HEK293 (cell line): ENCODE results near the gene ZNF232.
"Not testable (repeated sequence)": the region's sequence is repeated elsewhere in the genome, so short reads cannot be mapped to it uniquely, and the experiment has no call there.

ENCODE experiments used
- CTCF ChIA-PET: fragments of 350-600 bp; formaldehyde crosslinking; extraction: SDS; loops from one replicate; lab custom pipeline; 2021; ENCODE audit warnings: antibody characterized with exemption; lab: Yijun Ruan, JAX
- POLR2A ChIA-PET: fragments of 300-600 bp; formaldehyde crosslinking; extraction: SDS; loops from one replicate; lab custom pipeline; 2020; ENCODE audit warnings: antibody characterized with exemption, inconsistent platforms; lab: Yijun Ruan, JAX
- H3K27ac ChIP-seq: fragments of 200-500 bp; sonication (Bioruptor generic); 2 replicates; pipeline ENCODE4 v1.5.1; 2014; ENCODE audit warnings: low read depth, low read length, control low read depth, inconsistent platforms; ENCODE audit errors: extremely low read depth
- H3K36me3 ChIP-seq, 2 experiments: fragments of 200-500 bp in 1 of 2; sonication (Bioruptor generic) in 1 of 2; 1 replicate in 1 of 2; 2 replicates in 1 of 2; pipeline ENCODE4 v1.5.1; 2014 to 2017; ENCODE audit warnings: inconsistent platforms in 2 of 2, low read length in 2 of 2; ENCODE audit not compliant: control insufficient read depth in 2 of 2, insufficient read depth in 1 of 2
- H3K4me1 ChIP-seq: fragments of 200-500 bp; sonication (Bioruptor generic); 2 replicates; pipeline ENCODE4 v1.5.1; 2014; ENCODE audit warnings: mild to moderate bottlenecking, low read length, inconsistent platforms; ENCODE audit not compliant: control insufficient read depth, insufficient read depth
- H3K4me3 ChIP-seq: 2 replicates; pipeline ENCODE4 v1.5.1; 2011; ENCODE audit warnings: low read depth, mild to moderate bottlenecking, control low read depth, low read length, moderate library complexity
- H3K9me3 ChIP-seq: fragments of 200-500 bp; sonication (Bioruptor generic); 2 replicates; pipeline ENCODE4 v1.5.1; 2014; ENCODE audit warnings: low read depth, low read length, inconsistent platforms; ENCODE audit not compliant: control insufficient read depth, insufficient read depth
- KLF8 ChIP-seq: fragments of 450-650 bp; formaldehyde crosslinking; IDR thresholded peaks from 2 replicates; pipeline ENCODE4 v1.5.1; 2016; ENCODE audit warnings: missing biosample characterization, missing genetic modification characterization
- ZBTB48 ChIP-seq: fragments of 450-650 bp; formaldehyde crosslinking; IDR thresholded peaks from 2 replicates; pipeline ENCODE4 v1.5.1; 2016; ENCODE audit warnings: missing biosample characterization, missing genetic modification characterization
- ZBTB7A ChIP-seq: fragments of 450-650 bp; formaldehyde crosslinking; IDR thresholded peaks from 2 replicates; pipeline ENCODE4 v1.5.1; 2016; ENCODE audit warnings: low read depth, missing biosample characterization, missing genetic modification characterization
- ZEB2 ChIP-seq: fragments of 450-650 bp; formaldehyde crosslinking; IDR thresholded peaks from 2 replicates; pipeline ENCODE4 v1.5.1; 2016; ENCODE audit warnings: missing biosample characterization, missing genetic modification characterization
- ZFP3 ChIP-seq: fragments of 450-650 bp; formaldehyde crosslinking; IDR thresholded peaks from 2 replicates; pipeline ENCODE4 v1.5.1; 2016; ENCODE audit warnings: low read depth, missing biosample characterization, missing genetic modification characterization
- ZNF148 ChIP-seq: fragments of 450-650 bp; formaldehyde crosslinking; IDR thresholded peaks from 2 replicates; pipeline ENCODE4 v1.5.0; 2017; ENCODE audit warnings: missing biosample characterization, missing genetic modification characterization, borderline replicate concordance
- ZNF18 ChIP-seq: fragments of 450-650 bp; formaldehyde crosslinking; IDR thresholded peaks from 2 replicates; pipeline ENCODE4 v1.5.1; 2016; ENCODE audit warnings: missing biosample characterization, missing genetic modification characterization
- ZNF266 ChIP-seq: fragments of 450-650 bp; formaldehyde crosslinking; IDR thresholded peaks from 2 replicates; pipeline ENCODE4 v1.5.1; 2016; ENCODE audit warnings: missing biosample characterization, missing genetic modification characterization, low read depth
- ZNF335 ChIP-seq: fragments of 450-650 bp; formaldehyde crosslinking; conservative IDR thresholded peaks from 2 replicates; pipeline ENCODE4 v1.5.1; 2016; ENCODE audit warnings: missing biosample characterization, missing genetic modification characterization
- ZNF416 ChIP-seq: fragments of 450-650 bp; formaldehyde crosslinking; IDR thresholded peaks from 2 replicates; pipeline ENCODE4 v1.5.1; 2016; ENCODE audit warnings: missing biosample characterization, missing genetic modification characterization
- ZNF639 ChIP-seq: fragments of 450-650 bp; formaldehyde crosslinking; IDR thresholded peaks from 2 replicates; pipeline ENCODE4 v1.5.1; 2016; ENCODE audit warnings: missing biosample characterization, missing genetic modification characterization
- ZNF670 ChIP-seq: fragments of 450-650 bp; formaldehyde crosslinking; IDR thresholded peaks from 2 replicates; pipeline ENCODE4 v1.5.1; 2016; ENCODE audit warnings: missing biosample characterization, missing genetic modification characterization, low read depth
- ZSCAN30 ChIP-seq: fragments of 450-650 bp; IDR thresholded peaks from 2 replicates; pipeline ENCODE4 v1.5.1; 2018; ENCODE audit warnings: missing biosample characterization, mild to moderate bottlenecking, missing genetic modification characterization, moderate library complexity

Gene ZNF232

DNA sequence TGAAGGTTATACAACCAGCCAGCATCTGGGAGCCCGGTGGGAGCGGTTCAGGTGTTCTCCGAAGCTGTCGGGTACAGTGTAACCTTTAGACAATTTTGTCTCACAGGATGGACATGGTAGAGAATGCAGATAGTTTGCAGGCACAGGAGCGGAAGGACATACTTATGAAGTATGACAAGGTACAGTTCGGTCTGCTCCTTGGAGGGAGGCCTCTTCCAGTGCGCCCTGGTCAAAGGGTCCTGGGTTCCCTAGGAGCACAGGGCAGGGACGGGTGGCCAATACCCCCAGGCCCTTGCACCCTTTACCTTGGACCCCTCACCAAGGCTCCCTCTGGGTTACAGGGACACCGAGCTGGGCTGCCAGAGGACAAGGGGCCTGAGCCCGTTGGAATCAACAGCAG, 18.6 kb upstream of the ZNF232 start:
- H3K36me3 ChIP-seq, H3K4me3 ChIP-seq, CTCF ChIA-PET, POLR2A ChIA-PET, H3K27ac ChIP-seq, H3K4me1 ChIP-seq, H3K9me3 ChIP-seq: not testable (repeated sequence)

DNA sequence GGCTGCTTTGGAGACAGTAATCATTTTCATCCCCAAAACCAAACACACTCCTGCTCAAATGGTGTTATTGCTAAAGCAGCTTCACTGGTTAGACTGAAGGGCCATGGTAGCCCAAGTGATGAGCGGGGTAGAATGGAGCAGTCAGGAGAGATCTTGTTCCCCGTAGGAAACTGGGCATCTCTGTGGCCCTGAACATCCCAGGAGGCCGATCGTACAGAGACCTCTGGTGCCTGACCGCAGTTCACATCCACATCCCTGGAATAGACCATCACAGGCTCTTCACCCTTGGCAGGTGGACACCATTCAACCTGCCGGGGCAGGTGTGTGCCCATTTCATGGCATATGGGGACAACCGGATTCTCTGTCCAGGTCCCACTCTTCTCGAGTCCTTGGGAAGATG, 18.1 kb upstream of the ZNF232 start:
- POLR2A ChIA-PET, CTCF ChIA-PET, H3K9me3 ChIP-seq, H3K36me3 ChIP-seq, H3K4me3 ChIP-seq, H3K27ac ChIP-seq, H3K4me1 ChIP-seq: not testable (repeated sequence)

GRCh38 chr17:5128905-5129535, 17.3 kb upstream of the ZNF232 start:
- H3K4me1 ChIP-seq, result no peaks in the 10 kb centered on the region
- no peaks in the 10 kb centered on the region for H3K36me3 ChIP-seq
- ChIA-PET CTCF (no interaction called here), POLR2A (no interaction called here)
- H3K9me3 ChIP-seq, result no peaks in the 10 kb centered on the region
- H3K4me3 ChIP-seq, result no peak overlapping the region
- TF ChIP-seq ZEB2 (tag by site-specific recombination) (no peak), ZBTB7A (tag by site-specific recombination) (no peak), ZFP3 (tag by site-specific recombination) (no peak), KLF8 (tag by site-specific recombination) (no peak)
- TF ChIP-seq, all 188 proteins: peak for 0
- no peak overlapping the region for H3K27ac ChIP-seq

GRCh38 chr17:5128387-5128786, 16.7 kb upstream of the ZNF232 start:
- H3K4me1 ChIP-seq, POLR2A ChIA-PET, H3K27ac ChIP-seq, H3K36me3 ChIP-seq, H3K4me3 ChIP-seq, H3K9me3 ChIP-seq: not testable (repeated sequence)
- CTCF ChIA-PET, result interaction anchor here (0.6 kb wide), 1 partner anchor 139 kb away, joined by 3 read pairs; no protein-coding TSS in a partner anchor
- TF ChIP-seq ZNF335 (tag by site-specific recombination), result peak; percentile 59

GRCh38 chr17:5127910-5128309, 16.2 kb upstream of the ZNF232 start:
- CTCF ChIA-PET, result interaction anchor here (0.6 kb wide), 1 partner anchor 138 kb away, joined by 3 read pairs; no protein-coding TSS in a partner anchor
- no peaks in the 10 kb centered on the region for H3K4me1 ChIP-seq

GRCh38 chr17:5126719-5127488, 15.2 kb upstream of the ZNF232 start:
- ChIA-PET POLR2A (no interaction called here), CTCF (no interaction called here)
- no peak overlapping the region for H3K4me3 ChIP-seq
- H3K36me3 ChIP-seq, result no peaks in the 10 kb centered on the region
- no peak overlapping the region for H3K27ac ChIP-seq
- H3K9me3 ChIP-seq, result no peaks in the 10 kb centered on the region
- H3K4me1 ChIP-seq, result no peaks in the 10 kb centered on the region
- TF ChIP-seq ZSCAN30 (tag by site-specific recombination) (no peak), ZNF416 (no peak), ZNF670 (tag by site-specific recombination) (no peak), ZNF18 (tag by site-specific recombination) (no peak), ZNF148 (tag by site-specific recombination) (no peak), ZNF639 (tag by site-specific recombination) (no peak)

More at GRCh38 chr17:5127910-5128309, 16.2 kb upstream of the ZNF232 start:
- POLR2A ChIA-PET, result no interaction called here
- Histone ChIP-seq H3K9me3 (no peaks in the 10 kb centered on the region), H3K27ac (no peak overlapping the region), H3K4me3 (no peak overlapping the region), H3K36me3 (no peaks in the 10 kb centered on the region)
- TF ChIP-seq ZNF266 (tag by site-specific recombination) (no peak), ZEB2 (tag by site-specific recombination) (no peak), ZBTB48 (tag by site-specific recombination) (no peak)
